PC-3 (cell line): ENCODE measurements around the gene DYSF.

ENCODE experiments used
- CTCF ChIP-seq: fragments of 300-600 bp; sonication (generic); conservative IDR thresholded peaks from 2 replicates; pipeline ENCODE4 v1.5.1; 2017; ENCODE audit warnings: antibody characterized with exemption, low read depth, mild to moderate bottlenecking, low read length
- EZH2 ChIP-seq: fragments of 300-600 bp; sonication (generic); IDR thresholded peaks from one replicate; pipeline ENCODE4 v1.6.1; 2017; ENCODE audit warnings: antibody characterized with exemption, mild to moderate bottlenecking, low read length; ENCODE audit not compliant: unreplicated experiment
- EZH2phosphoT487 ChIP-seq: fragments of 300-600 bp; sonication (generic); IDR thresholded peaks from 2 replicates; pipeline ENCODE4 v1.6.1; 2018; ENCODE audit warnings: mild to moderate bottlenecking, antibody characterized with exemption, low read length, borderline replicate concordance

- TF ChIP-seq CTCF, result no peak
- no peak for TF ChIP-seq EZH2phosphoT487
- no peak for TF ChIP-seq EZH2
These were observed 148.7 kb downstream of the DYSF start for GRCh38 chr2:71602115-71602495.
